ENCODE results near the gene GNS.

DNA sequence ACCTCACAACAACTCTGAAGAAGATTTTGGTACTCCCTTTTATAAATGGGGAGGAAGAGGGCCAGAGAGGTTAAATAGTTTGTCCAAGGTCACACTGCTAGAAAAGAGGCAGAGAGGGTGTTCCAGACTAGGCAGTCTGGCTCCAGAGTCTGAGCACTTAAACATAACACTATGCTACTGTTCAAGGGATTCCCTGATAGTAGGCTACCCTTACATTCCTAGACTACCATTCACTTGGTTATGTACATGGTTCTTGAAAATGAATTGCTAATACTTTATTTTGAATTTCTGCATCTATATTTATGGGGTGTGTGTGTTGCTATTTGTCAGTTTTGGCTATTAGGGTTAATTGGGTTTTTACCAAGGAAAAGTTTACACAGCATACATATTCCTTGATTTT lies 7.2 kb downstream of the GNS start:
- no peak for TF ChIP-seq CTCF (IDR thresholded peaks at IDR 0.05)
- TF ChIP-seq POLR2A (IDR thresholded peaks at IDR 0.05): no peak

Measured in right lobe of liver (tissue), 4 donors.